GM19351 (cell line): ENCODE data around the gene COL6A1.
"Not testable (repeated sequence)": the region's sequence is repeated elsewhere in the genome, so short reads cannot be mapped to it uniquely, and the experiment has no call there.

ENCODE experiments used
- ATAC-seq: cut with Tn5 transposase; IDR thresholded peaks from one replicate; pipeline ENCODE4 v1.9.1; 2021; ENCODE audit warnings: mild to moderate bottlenecking, moderate library complexity; ENCODE audit not compliant: unreplicated experiment

COL6A1 gene

GRCh38 chr21:46005481-46005881 is 23.9 kb downstream of the COL6A1 start:
- no peak for ATAC-seq

GRCh38 chr21:46005894-46006546 is 24.4 kb downstream of the COL6A1 start:
- not testable (repeated sequence) for ATAC-seq

GRCh38 chr21:46006547-46007491 is 25.2 kb downstream of the COL6A1 start:
- ATAC-seq = no peak

GRCh38 chr21:46007492-46007868 is 25.9 kb downstream of the COL6A1 start:
- ATAC-seq = no peak

GRCh38 chr21:46008893-46009621 is 27.5 kb downstream of the COL6A1 start:
- no peak for ATAC-seq

- no peak for ATAC-seq
Measured at GRCh38 chr21:46009951-46010705, 28.6 kb downstream of the COL6A1 start.

GRCh38 chr21:46011267-46011967 is 29.8 kb downstream of the COL6A1 start:
- ATAC-seq = no peak

GRCh38 chr21:46012154-46012553 is 30.6 kb downstream of the COL6A1 start:
- no peak for ATAC-seq

- ATAC-seq = no peak
Measured at GRCh38 chr21:46014828-46015227, 33.3 kb downstream of the COL6A1 start.

- ATAC-seq = no peak
Measured at GRCh38 chr21:46017148-46017547, 35.6 kb downstream of the COL6A1 start.

- ATAC-seq = no peak
Measured at GRCh38 chr21:46017695-46018094, 36.1 kb downstream of the COL6A1 start.

- no peak for ATAC-seq
Measured at GRCh38 chr21:46018615-46019014, 37.0 kb downstream of the COL6A1 start.

- no peak for ATAC-seq
Measured at GRCh38 chr21:46020581-46020980, 39.0 kb downstream of the COL6A1 start.

GRCh38 chr21:46021398-46021797 is 39.8 kb downstream of the COL6A1 start:
- ATAC-seq = no peak

- no peak for ATAC-seq
Measured at GRCh38 chr21:46021978-46022544, 40.5 kb downstream of the COL6A1 start.

GRCh38 chr21:46022551-46023525 is 41.3 kb downstream of the COL6A1 start:
- no peak for ATAC-seq

- no peak for ATAC-seq
Measured at GRCh38 chr21:46023555-46023954, 42.0 kb downstream of the COL6A1 start.

GRCh38 chr21:46024141-46024540 is 42.6 kb downstream of the COL6A1 start:
- ATAC-seq = no peak
